Measurements from ENCODE around the gene FOSB. TPM values are rescaled to one million over a fixed set of nuclear protein-coding genes. Genes with fewer than 3 reads are reported as not detected.

FOSB gene
- total and polyA plus RNA-seq, 2 donors (not counting 3 experiments of a cell fraction or from before 2014, with no cell fraction given) = 2.0 to 10.7 TPM

DNA sequence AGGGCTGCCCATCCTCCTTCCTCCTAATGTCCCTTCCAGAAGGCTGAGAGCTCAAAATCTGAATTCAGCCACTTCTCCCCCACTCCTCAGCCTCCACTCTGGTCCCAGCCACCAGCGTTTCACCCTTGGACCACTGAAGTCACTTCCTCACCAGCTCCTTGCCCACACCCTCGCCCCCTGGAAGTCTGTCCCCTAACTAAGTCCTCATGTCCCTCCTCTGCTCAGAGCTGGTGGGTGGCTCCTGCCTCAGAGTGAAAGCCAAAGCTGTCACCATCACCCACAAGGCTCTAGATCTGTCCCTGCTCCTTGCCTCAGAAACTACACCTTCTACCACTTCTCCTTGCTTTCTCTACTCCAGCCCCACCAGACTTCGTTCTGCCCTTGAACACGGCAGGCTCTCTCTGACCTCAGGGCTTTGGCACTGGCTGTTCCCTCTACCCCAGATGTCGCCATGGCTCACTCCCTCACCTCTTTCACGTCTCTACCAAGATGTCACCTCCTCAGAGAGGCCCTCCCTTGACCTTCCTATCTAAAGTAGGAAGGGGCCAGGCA, 45.8 kb upstream of the FOSB start:
- DNase-seq (ENCODE audit: low read depth, low spot score) (no peak), FAIRE-seq (no peak)
- no TSS peak for BruUV-seq (replicated peaks)
- peaks cover 2 to 11% of the 10 kb centered on the region in 2 experiments for H3K36me3 ChIP-seq (ENCODE audit: control insufficient read depth in 2 of 2, extremely low read depth in 1 of 2, insufficient read depth in 2 of 2, low read length in 2 of 2)
- H3K9me1 ChIP-seq (replicated peaks; ENCODE audit: control insufficient read depth, extremely low read depth, insufficient read depth, low read length) = no peaks in the 10 kb centered on the region
- H3K9me3 ChIP-seq (replicated peaks; ENCODE audit: control insufficient read depth, insufficient read depth, low read length) = no peaks in the 10 kb centered on the region
- intact Hi-C loops (cut with micrococcal nuclease) = no loop called here
- peak overlapping the region; percentile 8 for H3K4me2 ChIP-seq (ENCODE audit: insufficient read depth, low read length)
- H4K20me1 ChIP-seq (replicated peaks; ENCODE audit: control insufficient read depth, extremely low read depth, insufficient read depth, low read length) = no peaks in the 10 kb centered on the region
- H3K4me1 ChIP-seq (ENCODE audit: control insufficient read depth, extremely low read depth, insufficient read depth, low read length) = peaks cover 30% of the 10 kb centered on the region
- no peak overlapping the region for H3K27ac ChIP-seq (ENCODE audit: insufficient read depth, low read depth, low read length)
- no peak overlapping the region for H3K9ac ChIP-seq (replicated peaks; ENCODE audit: extremely low read depth, insufficient read depth, low read length)
- no peak for TF ChIP-seq POLR2AphosphoS5 (IDR thresholded peaks at IDR 0.05; ENCODE audit: insufficient read depth, low read depth, low read length)
- no peak for TF ChIP-seq JUN (IDR thresholded peaks at IDR 0.05; ENCODE audit: borderline replicate concordance, insufficient read depth, insufficient read length, low read depth)
- TF ChIP-seq FOS (IDR thresholded peaks at IDR 0.05; ENCODE audit: borderline replicate concordance, insufficient read depth, low read length) = no peak
- no peak for TF ChIP-seq EZH2 (IDR thresholded peaks at IDR 0.05; ENCODE audit: borderline replicate concordance, low read depth, low read length, severe bottlenecking)
- TF ChIP-seq, protein P1, sequence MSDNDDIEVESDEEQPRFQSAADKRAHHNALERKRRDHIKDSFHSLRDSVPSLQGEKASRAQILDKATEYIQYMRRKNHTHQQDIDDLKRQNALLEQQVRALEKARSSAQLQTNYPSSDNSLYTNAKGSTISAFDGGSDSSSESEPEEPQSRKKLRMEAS (IDR thresholded peaks at IDR 0.05; ENCODE audit: insufficient read depth, insufficient read length) = no peak
- no peak for TF ChIP-seq GATA2 (IDR thresholded peaks at IDR 0.05; ENCODE audit: insufficient read depth, insufficient read length, low read depth, low read length)
- no peak for TF ChIP-seq POLR2A (IDR thresholded peaks at IDR 0.05; ENCODE audit: low read depth, low read length)
- TF ChIP-seq, protein P2, sequence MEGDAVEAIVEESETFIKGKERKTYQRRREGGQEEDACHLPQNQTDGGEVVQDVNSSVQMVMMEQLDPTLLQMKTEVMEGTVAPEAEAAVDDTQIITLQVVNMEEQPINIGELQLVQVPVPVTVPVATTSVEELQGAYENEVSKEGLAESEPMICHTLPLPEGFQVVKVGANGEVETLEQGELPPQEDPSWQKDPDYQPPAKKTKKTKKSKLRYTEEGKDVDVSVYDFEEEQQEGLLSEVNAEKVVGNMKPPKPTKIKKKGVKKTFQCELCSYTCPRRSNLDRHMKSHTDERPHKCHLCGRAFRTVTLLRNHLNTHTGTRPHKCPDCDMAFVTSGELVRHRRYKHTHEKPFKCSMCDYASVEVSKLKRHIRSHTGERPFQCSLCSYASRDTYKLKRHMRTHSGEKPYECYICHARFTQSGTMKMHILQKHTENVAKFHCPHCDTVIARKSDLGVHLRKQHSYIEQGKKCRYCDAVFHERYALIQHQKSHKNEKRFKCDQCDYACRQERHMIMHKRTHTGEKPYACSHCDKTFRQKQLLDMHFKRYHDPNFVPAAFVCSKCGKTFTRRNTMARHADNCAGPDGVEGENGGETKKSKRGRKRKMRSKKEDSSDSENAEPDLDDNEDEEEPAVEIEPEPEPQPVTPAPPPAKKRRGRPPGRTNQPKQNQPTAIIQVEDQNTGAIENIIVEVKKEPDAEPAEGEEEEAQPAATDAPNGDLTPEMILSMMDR (IDR thresholded peaks at IDR 0.05; ENCODE audit: extremely low read depth in 1 of 2, insufficient read depth in 1 of 2, low read depth in 1 of 2, low read length in 2 of 2) = no peak
- dilution Hi-C loops (cut with MboI; ENCODE audit: extremely low pct_ligation_motif_present, low sequenced_read_pairs) = no loop called here
- ChIA-PET CTCF (interaction anchor here (1.2 to 1.8 kb wide), 3 partner anchors 9 to 18 kb away, joined by 4 to 8 read pairs (median 7); no protein-coding TSS in a partner anchor), POLR2A (no interaction called here)
- H3K4me3 ChIP-seq (replicated peaks in 1 of 3; ENCODE audit: insufficient read depth in 1 of 3, low read depth in 1 of 3, low read length in 3 of 3) = no peak overlapping the region
- no peak overlapping the region for H2AFZ ChIP-seq (ENCODE audit: low read depth, low read length)
- peaks cover 27% of the 10 kb centered on the region for H3K79me2 ChIP-seq (ENCODE audit: control insufficient read depth, insufficient read depth, low read length)
- no peaks in the 10 kb centered on the region for H3K27me3 ChIP-seq (ENCODE audit: control insufficient read depth in 2 of 2, insufficient read depth in 2 of 2, low read length in 2 of 2)

Measured in endothelial cell of umbilical vein (primary cell).